Epithelial cell of esophagus (primary cell): ENCODE measurements around the gene GUCA2B.
A peak's percentile ranks its signal among the peaks of the same experiment; 100 is the strongest.

ENCODE experiments used
- DNase-seq: peaks from one replicate; pipeline ENCODE4 v3.0.0; 2010; ENCODE audit warnings: low read depth
- H3K4me3 ChIP-seq: 2 replicates; pipeline ENCODE4 v1.5.1; 2011; ENCODE audit warnings: mild to moderate bottlenecking, low read length, control low read depth
- TF ChIP-seq, protein P1 (sequence below): IDR thresholded peaks from 2 replicates; pipeline ENCODE4 v1.5.1; 2011; ENCODE audit warnings: low read depth, mild to moderate bottlenecking, low read length, control low read depth, inconsistent platforms; ENCODE audit not compliant: insufficient read depth; ENCODE audit errors: missing control alignments

The GUCA2B gene

DNA sequence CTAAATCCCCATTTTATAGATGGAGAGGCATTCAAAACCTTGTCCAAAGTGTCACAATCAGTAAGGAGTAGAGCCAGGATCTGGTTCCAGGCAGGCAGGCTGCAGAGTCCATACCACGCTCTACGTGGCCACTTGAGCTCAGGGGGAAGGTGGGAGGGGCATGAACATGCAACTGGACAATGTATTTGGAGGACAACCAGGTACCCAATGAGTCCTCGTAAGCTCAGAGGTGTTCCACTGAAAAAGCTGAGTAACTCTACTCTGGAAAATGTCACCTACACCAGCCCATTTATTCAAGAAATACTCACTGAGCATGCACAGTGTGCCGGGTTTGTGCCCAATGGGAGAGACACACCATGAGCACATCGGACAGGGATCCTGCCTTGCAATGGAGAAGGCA lies 11.2 kb upstream of the GUCA2B start:
- TF ChIP-seq, protein P1, sequence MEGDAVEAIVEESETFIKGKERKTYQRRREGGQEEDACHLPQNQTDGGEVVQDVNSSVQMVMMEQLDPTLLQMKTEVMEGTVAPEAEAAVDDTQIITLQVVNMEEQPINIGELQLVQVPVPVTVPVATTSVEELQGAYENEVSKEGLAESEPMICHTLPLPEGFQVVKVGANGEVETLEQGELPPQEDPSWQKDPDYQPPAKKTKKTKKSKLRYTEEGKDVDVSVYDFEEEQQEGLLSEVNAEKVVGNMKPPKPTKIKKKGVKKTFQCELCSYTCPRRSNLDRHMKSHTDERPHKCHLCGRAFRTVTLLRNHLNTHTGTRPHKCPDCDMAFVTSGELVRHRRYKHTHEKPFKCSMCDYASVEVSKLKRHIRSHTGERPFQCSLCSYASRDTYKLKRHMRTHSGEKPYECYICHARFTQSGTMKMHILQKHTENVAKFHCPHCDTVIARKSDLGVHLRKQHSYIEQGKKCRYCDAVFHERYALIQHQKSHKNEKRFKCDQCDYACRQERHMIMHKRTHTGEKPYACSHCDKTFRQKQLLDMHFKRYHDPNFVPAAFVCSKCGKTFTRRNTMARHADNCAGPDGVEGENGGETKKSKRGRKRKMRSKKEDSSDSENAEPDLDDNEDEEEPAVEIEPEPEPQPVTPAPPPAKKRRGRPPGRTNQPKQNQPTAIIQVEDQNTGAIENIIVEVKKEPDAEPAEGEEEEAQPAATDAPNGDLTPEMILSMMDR, result no peak
- DNase-seq, result no peak
- no peak overlapping the region for H3K4me3 ChIP-seq

DNA sequence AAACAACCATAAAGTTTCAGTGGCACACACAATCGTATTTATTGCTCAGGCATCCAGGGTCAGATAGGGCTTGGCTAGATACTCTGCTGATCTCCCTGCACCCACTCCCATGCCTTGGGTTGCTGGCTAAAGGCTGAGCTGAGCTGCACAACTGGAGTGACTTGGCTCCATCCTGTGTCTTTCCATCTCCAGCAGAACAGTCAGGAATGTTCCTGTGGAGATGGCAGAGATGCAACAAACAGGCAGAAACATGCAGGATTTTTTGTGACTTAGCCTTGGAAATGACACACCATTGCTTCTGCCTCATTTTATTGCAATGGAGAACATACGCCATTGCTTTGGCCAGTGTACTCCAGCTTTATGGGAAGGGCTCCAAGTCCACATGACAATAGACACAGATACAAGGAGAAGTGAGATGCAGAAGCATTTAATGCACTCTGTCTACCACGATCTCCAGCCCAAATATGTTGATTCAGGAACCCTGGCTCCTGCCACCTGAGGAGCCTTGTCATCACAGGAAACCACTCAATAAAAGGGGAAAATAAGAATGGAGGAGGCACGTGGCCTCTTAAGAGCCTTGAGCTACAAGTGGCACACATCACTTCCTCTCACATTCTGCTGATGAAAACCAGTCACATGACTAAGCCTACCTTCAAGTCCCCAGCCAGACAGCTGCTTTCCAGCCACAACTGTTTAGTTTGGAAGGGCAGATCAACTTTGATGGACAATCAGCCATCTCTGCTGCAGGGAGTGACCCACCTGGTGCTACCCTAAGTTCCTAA lies 10.1 kb upstream of the GUCA2B start:
- TF ChIP-seq, protein P1, result no peak
- peak; percentile 63 for DNase-seq
- H3K4me3 ChIP-seq, result no peak overlapping the region

DNA sequence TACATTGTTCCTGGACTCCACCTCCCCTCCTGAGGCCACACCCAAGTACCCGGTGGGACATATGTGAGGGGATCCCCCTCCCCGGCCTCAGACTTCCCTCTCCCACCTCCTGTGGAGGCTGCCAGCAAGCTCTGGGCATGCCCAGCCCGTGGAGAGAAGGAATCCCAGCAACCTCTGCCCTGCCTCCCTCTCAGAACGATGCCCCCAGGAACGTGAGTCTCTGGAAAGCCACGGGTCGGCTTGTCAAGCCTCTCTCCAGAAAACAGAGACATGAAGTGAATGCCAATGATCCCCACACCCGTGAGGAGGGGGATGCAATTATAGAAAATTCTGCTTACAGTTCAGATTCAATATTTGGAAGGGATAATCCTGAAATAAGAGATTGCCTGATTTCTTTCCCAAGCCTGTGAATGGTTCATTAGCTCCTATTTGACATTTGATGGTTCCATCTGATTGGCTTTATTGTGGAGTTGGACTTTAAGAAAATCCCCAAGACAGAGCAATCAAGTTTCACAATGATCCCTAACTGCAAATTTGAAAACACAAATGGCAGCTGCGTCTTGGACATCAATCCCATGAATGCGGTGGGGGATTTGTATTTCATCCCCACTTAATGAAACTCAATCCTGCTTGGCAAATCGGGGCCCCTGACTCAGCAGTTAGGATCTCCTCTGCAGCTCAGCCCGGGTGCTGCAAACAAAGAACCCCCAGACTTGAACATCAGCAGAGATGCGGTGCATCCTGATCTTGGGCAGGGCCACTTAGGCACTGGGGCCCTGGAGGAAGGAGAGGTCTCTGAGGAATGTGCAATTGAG lies 9.1 kb upstream of the GUCA2B start:
- TF ChIP-seq, protein P1, result no peak
- no peak for DNase-seq
- no peak overlapping the region for H3K4me3 ChIP-seq

DNA sequence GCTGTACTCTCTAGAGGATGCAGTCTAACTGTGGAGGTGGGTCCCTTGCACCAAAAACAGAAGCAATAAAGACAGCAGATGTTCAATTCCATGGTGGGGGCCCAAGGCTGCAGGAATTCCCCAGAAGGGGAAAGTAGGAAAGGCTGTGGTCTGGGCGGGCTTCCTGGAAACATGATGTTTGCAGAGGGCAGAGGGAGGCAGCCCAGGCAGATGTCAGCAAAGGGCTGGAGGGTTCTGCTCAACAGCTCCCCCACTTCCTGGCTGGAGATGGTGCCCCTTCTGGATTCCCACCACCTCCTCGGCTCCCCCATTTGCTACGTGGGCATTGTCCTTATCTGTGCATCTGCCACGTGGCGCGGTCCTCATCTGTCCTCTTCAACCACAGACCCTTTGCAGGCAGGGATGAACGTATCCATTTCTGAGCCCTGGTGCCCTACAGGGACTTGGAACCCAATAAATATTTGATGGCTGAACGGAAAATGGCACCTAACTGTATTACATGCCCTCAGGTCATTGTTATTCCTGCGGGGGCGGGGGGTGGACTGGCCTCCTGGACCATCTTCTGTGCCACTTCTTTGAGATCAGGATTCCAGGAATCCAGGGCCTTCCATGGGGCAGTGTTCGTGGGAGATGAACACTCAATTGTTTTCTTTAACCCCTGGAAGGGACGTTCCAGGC lies 8.4 kb upstream of the GUCA2B start:
- TF ChIP-seq, protein P1, result no peak
- no peak overlapping the region for H3K4me3 ChIP-seq
- DNase-seq, result no peak

DNA sequence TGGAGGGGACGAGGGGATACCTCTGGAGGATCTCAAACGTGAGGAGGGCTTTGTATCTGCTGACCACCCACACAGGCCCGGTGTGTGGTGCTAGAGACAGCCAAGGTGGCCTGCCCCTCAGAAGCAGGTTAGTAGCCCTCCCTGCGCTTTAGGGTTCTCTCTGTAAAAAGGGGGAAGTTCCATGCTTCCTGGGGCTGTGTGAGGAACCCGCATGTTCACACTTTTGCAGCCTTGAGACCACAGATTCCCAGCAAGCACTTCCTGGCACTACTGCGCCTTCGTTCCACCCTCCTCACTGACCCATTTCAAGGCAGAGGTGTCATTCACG lies 7.9 kb upstream of the GUCA2B start:
- DNase-seq, result no peak
- H3K4me3 ChIP-seq, result no peak overlapping the region
- TF ChIP-seq, protein P1, result no peak

DNA sequence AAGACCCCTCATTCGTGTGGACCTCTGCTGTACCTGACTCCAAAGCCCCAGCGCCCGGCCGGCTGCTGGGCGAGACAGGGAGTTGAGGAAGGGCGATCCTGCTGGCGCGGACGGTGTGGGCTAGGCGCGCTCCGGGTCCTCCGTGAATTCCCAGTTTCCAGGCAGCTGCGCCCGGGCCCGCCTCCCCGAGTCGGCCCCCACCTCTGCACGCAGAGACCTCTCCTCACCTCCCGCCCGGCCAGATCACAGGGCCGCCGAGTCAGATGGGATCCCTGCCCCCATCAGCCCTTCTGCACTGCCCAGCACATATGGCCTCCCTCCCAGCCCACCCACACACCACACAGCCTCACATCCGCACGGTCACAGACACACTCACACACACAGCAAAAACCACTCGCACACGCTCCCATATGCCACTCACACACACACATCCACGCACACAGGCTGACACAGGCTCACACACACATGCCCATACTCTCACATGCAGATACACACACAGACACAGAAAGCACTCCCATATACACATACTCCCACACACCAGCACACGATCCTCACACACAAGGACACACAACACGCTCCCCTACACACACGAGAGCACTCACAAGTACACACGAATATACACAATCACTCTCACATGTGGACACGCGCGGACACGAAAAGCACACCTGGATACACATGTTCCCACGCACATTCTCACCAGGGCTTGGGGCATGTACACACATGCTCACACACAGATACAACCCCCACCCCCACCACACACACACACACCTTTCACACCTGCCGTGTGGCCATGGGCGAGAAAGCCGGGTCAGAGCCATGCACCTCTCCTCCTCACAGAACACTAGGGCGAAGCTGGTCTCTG lies 7.2 kb upstream of the GUCA2B start:
- no peak for DNase-seq
- TF ChIP-seq, protein P1, result no peak
- no peak overlapping the region for H3K4me3 ChIP-seq
